ENCODE results near the gene CYB5A. TPM values are rescaled to one million over a fixed set of nuclear protein-coding genes. Genes with fewer than 3 reads are reported as not detected.

CYB5A gene
- total and polyA plus RNA-seq, 2 of the 8 experiments (the other 6 are each of a cell fraction or from before 2014, with no cell fraction given) = 154 to 195 TPM

GRCh38 chr18:74273394-74273793 is 18.4 kb downstream of the CYB5A start:
- Histone ChIP-seq H2BK20ac (ENCODE audit: low read length) (no peak overlapping the region), H3K4ac (replicated peaks; ENCODE audit: insufficient read length, low read depth, low read length) (no peak overlapping the region), H2AK5ac (ENCODE audit: low read depth, low read length) (no peak overlapping the region), H4K8ac (ENCODE audit: extremely low read depth, insufficient read depth, low read length) (no peak overlapping the region), H3K9ac (replicated peaks in 1 of 4; ENCODE audit: extremely low read depth in 1 of 4, low read depth in 3 of 4, low read length in 3 of 4) (no peak overlapping the region), H3K23ac (ENCODE audit: insufficient read length) (no peak overlapping the region), H2BK15ac (ENCODE audit: low read length) (no peak overlapping the region), H2BK5ac (ENCODE audit: low read depth, low read length) (no peak overlapping the region), H2AFZ (ENCODE audit: low read length) (no peak overlapping the region), H3K18ac (ENCODE audit: extremely low read depth, low read length) (no peak overlapping the region), H3K27ac (ENCODE audit: low read depth, low read length) (no peak overlapping the region), H3K27me3 (replicated peaks in 1 of 4; ENCODE audit: control insufficient read depth in 3 of 4, extremely low read depth in 1 of 4, insufficient read depth in 3 of 4, low read length in 3 of 4) (no peaks in the 10 kb centered on the region), H3K4me2 (ENCODE audit: insufficient read depth in 1 of 2, low read depth in 2 of 2, low read length in 2 of 2) (no peak overlapping the region), H3K79me1 (ENCODE audit: low read depth, low read length) (peaks cover 4% of the 10 kb centered on the region; the same call in 1 of the 2 replicates), H3K4me1 (replicated peaks in 1 of 4; ENCODE audit: control insufficient read depth in 3 of 4, insufficient read depth in 4 of 4, low read length in 3 of 4) (peaks cover 0 to 6% (median 5%) of the 10 kb centered on the region in 4 experiments), H2BK120ac (replicated peaks; ENCODE audit: low read depth, low read length) (no peak overlapping the region), H3K23me2 (ENCODE audit: low read depth, low read length) (no peaks in the 10 kb centered on the region), H3K14ac (ENCODE audit: insufficient read length) (no peak overlapping the region), H2BK12ac (ENCODE audit: low read depth, low read length) (no peak overlapping the region), H3K36me3 (ENCODE audit: control insufficient read depth in 2 of 4, insufficient read depth in 4 of 4, low read length in 3 of 4) (no peaks in the 10 kb centered on the region), H3K9me3 (ENCODE audit: insufficient read depth in 2 of 2, low read depth in 1 of 2, low read length in 1 of 2) (no peaks in the 10 kb centered on the region), H3K79me2 (ENCODE audit: control insufficient read depth in 1 of 2, insufficient read depth in 2 of 2, low read length in 2 of 2) (peaks cover 0 to 95% of the 10 kb centered on the region in 2 experiments; a peak in 3 of 4 replicates), H4K5ac (ENCODE audit: insufficient read length, low read depth, low read length) (no peak overlapping the region), H4K20me1 (replicated peaks in 1 of 2; ENCODE audit: control insufficient read depth in 1 of 2, insufficient read depth in 2 of 2, low read length in 2 of 2) (peaks cover 0 to 7% of the 10 kb centered on the region in 2 experiments), H4K91ac (replicated peaks; ENCODE audit: insufficient read length, low read length) (no peak overlapping the region), H3K56ac (replicated peaks; ENCODE audit: insufficient read length, low read depth, low read length) (no peak overlapping the region), H3K4me3 (ENCODE audit: extremely low read depth in 1 of 4, insufficient read depth in 2 of 4, low read depth in 3 of 4, low read length in 4 of 4) (no peak overlapping the region)
- DNase-seq (ENCODE audit: low read depth in 1 of 2, low spot score in 2 of 2) (no peak), FAIRE-seq (no peak)
- ChIA-PET POLR2A (ENCODE audit: partially characterized antibody) (interaction anchor here (1.6 to 2.3 kb wide), 2 partner anchors 10 to 12 kb away, joined by 5 to 6 read pairs; no protein-coding TSS in a partner anchor), CTCF (ENCODE audit: partially characterized antibody) (interaction anchor here (1.0 kb wide), 1 partner anchor 57 kb away, joined by 3 read pairs; no protein-coding TSS in a partner anchor)
- TF ChIP-seq RAD21 (IDR thresholded peaks at IDR 0.05 in 1 of 2, conservative IDR thresholded peaks at IDR 0.05 in 1 of 2; ENCODE audit: low read depth in 2 of 2, low read length in 2 of 2) (no peak), TEAD4 (IDR thresholded peaks at IDR 0.05; ENCODE audit: low read depth, low read length) (no peak), POLR2AphosphoS5 (IDR thresholded peaks at IDR 0.05; ENCODE audit: low read depth, low read length) (no peak), ATF2 (IDR thresholded peaks at IDR 0.05; ENCODE audit: low read length) (no peak), RFX5 (IDR thresholded peaks at IDR 0.05; ENCODE audit: borderline replicate concordance, low read depth, low read length) (no peak), POU5F1 (IDR thresholded peaks at IDR 0.05; ENCODE audit: low read depth, low read length) (no peak), POLR2A (IDR thresholded peaks at IDR 0.05; ENCODE audit: control extremely low read depth in 1 of 2, low read depth in 2 of 2, low read length in 2 of 2) (no peak), KDM5A (IDR thresholded peaks at IDR 0.05; ENCODE audit: low read length) (no peak)
- 91% methylated on average over 3 of the region's 3 CpGs; no CpG with 5 or more reads in 1 of the 2 experiments for WGBS, 2 experiments (ENCODE audit: extremely low coverage in 1 of 2, insufficient coverage in 1 of 2, insufficient read length in 1 of 2, insufficient replicate concordance in 2 of 2, low coverage in 1 of 2, low lambda C conversion rate in 2 of 2, missing lambda C conversion rate in 1 of 2)

Measured in H1 (cell line).